Measurements from ENCODE around the gene HLA-DOA.

DNA sequence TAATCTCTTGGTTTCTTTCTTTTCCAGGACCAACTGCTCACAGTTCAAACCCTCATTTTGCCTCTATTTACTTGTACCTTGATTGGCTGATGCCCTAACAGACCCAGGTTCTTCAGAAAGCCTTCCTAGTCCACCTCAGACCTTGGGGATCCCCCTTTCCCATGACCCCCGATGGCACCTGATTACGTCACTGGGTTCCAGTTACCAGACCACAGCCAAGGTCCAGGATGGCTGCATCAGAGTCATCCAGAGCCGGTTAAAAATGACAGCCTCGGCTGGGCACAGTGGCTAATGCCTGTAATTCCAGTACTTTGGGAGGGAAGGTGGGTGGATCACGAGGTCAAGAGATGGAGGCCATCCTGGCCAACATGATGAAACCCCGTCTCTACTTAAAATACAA, 4.5 kb downstream of the HLA-DOA start:
- no peak for TF ChIP-seq POLR2AphosphoS5 (IDR thresholded peaks at IDR 0.05)
- TF ChIP-seq, protein P1, sequence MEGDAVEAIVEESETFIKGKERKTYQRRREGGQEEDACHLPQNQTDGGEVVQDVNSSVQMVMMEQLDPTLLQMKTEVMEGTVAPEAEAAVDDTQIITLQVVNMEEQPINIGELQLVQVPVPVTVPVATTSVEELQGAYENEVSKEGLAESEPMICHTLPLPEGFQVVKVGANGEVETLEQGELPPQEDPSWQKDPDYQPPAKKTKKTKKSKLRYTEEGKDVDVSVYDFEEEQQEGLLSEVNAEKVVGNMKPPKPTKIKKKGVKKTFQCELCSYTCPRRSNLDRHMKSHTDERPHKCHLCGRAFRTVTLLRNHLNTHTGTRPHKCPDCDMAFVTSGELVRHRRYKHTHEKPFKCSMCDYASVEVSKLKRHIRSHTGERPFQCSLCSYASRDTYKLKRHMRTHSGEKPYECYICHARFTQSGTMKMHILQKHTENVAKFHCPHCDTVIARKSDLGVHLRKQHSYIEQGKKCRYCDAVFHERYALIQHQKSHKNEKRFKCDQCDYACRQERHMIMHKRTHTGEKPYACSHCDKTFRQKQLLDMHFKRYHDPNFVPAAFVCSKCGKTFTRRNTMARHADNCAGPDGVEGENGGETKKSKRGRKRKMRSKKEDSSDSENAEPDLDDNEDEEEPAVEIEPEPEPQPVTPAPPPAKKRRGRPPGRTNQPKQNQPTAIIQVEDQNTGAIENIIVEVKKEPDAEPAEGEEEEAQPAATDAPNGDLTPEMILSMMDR (IDR thresholded peaks at IDR 0.05 in 8 of 11, conservative IDR thresholded peaks at IDR 0.05 in 3 of 11) = no peak
